GM19324 (cell line): ENCODE results near the gene RAET1L.
"Not testable (repeated sequence)": the region's sequence is repeated elsewhere in the genome, so short reads cannot be mapped to it uniquely, and the experiment has no call there.

Experiments used
- ATAC-seq: cut with Tn5 transposase; IDR thresholded peaks from one replicate; pipeline ENCODE4 v1.9.1; 2021; ENCODE audit warnings: mild to moderate bottlenecking, moderate library complexity; ENCODE audit not compliant: unreplicated experiment, low FRiP score

RAET1L gene

DNA sequence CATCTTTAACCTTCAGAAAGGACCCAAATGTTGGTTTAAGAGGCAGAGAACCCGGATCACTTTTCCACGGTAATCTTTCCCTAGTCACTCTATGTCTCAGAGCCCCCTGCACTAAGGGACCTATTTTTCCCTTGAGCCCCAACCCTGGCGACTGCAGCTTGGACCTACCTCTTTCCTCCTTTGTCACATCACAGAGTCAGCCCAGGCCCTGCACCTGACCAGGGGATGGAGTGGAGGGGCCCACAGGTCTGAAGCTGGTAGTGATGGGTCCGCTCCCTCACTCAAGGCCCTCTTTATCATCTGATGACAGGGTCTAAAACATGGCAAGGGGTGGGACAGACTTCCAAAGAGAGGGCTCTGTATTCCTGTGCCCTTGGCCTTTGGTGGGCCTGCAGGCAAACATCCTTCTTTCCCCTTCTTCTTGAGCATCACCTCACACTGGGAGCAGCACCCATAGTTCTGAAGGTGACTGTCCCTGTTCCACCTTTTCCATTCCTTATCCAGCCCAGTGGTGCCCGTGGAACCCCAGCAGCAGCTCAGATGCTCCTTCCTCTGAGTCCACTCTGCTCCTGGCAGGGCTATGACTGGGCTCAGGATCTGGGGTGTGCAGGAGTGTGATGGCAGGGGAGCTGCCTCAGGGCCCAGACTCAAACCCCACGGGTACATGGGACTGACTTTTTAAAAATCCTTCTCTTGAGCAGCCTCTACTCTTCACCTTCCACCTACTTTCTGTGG is 6.3 kb downstream of the RAET1L start:
- no peak for ATAC-seq

DNA sequence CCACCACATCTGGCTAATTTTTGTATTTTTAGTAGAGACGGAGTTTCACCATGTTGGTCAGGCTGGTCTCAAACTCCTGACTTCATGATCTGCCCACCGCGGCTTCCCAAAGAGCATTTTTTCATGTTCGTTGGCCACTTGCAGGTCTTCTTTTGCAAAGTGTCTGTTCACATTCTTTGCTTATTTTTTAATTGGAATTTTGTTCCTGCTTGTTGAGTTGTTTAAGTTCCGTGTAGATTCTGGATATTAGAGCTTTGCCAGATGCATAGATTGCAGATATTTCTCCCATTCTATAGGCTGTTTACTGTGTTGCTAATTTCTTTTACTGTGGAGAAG is 8.2 kb downstream of the RAET1L start:
- ATAC-seq, result not testable (repeated sequence)

DNA sequence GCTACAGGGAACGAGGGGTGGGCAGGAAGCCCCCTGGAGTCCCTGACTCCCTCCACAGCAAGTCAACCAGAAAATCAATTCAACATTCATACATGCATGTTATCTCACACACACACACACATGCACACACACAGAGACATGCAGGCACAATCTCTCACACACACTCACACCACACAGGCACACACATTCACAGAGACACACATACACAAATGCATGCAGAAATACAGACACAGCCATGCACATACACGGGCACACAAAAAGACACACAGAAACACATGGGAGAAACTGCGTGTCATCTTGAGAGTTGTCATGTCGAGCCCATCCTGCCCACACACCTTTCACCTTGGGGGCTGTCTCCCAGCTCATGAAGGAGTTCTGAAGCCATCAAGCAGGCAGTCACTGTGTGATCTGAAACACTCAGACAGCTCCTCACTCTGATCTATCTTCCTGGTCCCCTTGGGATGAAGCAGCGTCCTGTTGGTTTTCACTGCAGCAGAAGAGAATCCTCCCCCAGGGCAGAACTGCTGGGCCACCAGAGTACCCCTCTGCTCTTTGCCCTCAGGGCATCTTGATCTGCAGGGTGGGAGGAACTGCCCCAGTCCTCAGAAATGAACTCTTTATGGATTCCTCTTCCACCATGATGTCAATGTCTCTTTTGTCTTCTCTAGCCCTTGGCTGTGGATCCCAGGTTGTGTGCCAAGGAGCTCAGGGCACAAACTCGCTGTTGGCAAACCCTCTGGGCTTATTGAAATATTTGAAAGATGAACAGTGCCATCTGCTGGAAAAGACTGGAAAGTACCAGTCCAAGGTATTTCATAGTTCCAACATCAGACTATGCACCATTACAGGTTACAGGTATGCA is 8.8 kb downstream of the RAET1L start:
- ATAC-seq, result no peak

DNA sequence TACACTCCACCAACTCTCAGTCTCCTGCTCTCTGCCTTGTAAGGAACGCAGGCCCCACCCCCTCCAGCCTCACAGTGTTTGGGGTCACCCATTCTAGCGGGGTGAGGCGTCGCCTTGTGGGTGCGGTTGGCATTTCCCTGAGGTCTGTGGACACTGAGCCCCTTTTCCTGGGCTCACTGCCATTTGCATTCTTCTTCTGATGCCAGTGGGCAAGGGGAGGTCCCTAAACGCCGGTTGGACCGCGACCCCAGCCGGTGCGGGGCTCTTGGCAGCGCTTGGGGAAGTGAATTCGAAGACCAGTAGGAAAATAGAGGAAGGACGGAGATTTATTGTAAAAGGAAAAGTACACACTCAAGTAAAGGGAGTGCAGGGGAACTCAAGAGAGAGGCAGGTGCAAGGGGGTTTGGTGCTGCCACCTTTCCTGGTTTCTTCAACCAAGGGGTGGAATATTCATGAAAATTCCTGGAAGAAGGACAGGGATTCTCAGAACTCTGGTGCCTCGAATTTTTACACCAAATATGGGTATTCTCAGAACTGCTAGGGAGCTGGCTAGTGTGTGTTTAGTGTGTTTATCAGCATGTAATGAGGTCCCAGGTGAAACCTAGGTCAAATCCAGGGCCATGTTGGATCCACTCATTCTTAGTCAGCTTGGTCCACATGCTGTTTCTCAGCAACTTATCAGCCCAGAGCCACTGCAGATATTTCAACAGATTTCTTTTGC is 9.9 kb downstream of the RAET1L start:
- ATAC-seq, result not testable (repeated sequence)

DNA sequence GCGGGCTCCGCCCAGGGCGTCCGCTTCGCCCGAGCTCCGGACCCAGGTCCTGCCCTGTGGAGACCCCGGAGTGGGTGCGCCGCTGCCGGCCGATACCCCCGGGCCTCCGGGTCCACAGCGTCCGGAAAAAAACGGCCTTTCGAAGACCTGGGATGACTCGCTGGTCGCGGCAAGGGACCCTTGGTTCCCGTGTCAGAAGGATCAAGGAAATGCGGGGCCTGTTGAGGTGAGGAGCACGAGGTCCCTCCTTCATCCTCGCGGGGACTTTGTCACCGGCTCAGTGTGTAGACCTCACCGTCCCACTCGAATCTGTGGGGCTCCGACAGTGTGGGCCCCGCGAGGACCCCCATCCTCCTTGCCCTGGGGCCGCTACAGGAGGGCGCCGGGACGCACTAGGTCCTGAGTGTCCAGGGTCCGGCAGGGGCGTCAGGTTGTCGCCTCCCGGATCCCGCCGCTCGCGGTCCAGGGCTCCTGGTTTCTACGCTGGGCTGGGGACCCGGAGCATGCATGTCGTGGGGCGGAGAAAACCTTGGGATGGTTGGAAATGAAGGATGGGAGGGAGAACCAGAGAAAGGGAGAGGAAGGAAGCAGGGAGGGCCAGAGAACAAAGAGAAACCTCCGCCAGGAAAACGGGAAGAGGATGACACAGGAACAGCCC is 10.6 kb downstream of the RAET1L start:
- ATAC-seq, result not testable (repeated sequence)

DNA sequence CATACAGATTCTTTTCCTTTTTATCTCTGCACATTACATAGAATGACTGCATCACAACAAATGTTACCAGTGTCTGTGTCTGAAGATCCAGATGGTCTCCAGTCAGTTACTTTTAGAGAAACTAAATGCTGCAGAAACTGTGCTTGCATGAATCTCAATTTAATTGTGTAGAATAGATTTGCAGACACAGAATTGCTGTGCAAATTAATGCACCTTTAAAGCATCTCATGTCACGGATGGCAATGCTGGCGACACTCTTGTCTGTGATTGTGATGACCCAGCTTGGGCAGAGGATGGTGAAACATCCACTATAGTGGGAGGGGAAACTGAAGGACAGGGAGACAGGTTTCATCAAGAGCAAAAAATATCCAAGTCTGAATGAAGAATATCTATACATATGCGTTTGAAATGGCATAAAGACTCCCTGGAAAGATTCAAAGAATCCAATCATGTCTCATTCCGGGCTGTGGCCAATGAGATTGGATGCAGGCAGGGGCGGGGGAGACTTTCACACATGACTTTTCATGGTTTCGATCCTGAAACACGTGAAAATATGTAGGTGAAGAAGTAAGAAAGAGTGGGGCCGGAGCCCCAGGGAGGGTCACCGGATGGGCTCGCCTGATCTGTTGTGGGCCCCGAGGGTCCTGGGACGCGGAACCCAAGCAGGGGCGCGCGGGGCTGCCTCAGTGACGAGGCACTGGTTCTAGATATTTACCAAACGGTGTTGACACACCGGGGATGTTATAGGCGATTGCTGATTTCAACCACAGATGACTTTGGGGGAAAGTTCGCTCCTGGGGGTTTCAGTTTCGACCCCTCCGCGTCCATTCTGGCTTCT is 11.3 kb downstream of the RAET1L start:
- ATAC-seq, result not testable (repeated sequence)

DNA sequence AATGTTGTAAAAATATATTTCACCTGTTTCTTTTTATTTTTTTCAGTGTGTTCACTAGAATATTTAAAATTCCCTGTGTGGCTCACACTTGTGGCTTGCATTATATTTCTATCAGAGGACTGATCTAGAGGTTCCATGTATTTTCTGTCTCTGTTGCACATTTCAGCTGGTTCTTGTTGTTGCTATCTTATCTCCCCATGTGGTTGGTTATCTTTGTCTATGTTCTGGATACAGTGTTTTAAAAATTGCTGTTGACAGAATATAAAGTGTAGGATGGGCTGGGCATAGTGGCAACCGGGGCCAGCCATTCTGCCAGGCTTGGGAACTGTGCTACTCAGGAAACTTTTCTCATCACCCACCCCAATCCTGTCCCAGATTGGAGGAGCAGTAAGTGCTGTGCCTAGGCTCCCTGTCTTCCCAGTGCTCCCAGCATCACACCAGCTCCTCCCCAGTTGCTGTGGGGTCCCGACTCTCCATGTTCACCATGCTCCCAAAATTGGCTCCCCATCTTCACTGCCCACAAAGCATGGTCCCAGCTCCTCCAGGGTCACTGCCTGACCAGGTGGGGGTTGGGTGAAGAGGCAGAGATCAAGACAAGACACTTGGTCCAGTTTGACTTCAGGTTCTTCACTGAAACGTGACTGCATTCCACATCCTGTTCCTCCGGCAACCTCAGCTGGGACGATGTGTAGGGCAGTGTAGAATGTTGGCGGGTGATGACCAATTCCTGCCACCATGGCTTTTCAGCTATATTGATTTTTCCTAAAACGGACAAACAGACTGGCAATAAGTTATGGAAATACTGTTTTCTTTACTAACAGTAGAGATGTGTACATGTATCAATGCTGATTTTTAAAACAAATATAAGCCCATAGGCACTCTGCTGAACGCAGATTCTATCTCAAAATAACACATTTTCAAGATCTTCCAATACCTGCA is 12.2 kb downstream of the RAET1L start:
- ATAC-seq, result not testable (repeated sequence)

DNA sequence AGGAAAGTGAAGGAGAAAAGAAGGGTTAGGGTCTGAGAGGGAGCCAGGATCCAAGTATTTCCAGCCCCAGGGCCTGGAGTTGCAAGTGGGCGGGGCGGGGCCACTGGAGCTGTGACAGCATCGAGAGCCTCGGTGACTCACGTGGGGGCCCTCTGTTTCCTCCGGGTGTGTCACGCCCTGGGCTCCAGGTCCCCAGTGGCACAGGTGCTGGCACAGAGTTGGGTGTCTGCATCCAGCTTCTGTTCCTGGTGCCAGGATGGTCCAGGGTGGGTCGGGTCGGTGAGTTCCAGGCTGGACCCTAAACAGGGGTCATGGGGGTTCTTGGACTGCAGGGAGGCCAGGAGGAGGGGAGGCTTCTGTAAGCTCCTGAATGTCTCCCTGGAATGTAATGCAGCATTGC is 16.7 kb downstream of the RAET1L start:
- no peak for ATAC-seq

DNA sequence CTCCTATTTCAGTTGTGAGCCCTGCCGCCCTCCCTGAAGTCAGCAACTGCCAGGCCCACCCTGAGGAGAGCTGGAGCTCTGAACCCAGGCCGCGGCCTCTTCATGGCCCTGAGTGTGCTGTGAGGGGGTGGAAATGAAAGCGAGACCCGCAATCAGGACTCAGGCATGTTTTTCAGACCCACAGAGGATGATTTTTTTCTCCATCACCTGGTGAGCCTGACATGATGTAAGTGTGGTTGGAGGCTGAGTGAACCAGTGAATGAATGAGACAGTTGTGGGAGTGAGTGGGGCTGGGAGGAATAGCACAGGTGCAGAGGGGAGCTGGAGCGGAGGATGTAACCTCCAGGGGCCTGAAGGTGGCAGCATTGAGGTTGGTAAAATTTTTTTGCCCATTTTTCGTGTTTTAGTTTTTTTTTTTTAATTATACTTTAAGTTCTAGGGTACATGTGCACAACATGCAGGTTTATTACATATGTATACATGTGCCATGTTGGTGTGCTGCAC is 18.3 kb downstream of the RAET1L start:
- ATAC-seq, result no peak

DNA sequence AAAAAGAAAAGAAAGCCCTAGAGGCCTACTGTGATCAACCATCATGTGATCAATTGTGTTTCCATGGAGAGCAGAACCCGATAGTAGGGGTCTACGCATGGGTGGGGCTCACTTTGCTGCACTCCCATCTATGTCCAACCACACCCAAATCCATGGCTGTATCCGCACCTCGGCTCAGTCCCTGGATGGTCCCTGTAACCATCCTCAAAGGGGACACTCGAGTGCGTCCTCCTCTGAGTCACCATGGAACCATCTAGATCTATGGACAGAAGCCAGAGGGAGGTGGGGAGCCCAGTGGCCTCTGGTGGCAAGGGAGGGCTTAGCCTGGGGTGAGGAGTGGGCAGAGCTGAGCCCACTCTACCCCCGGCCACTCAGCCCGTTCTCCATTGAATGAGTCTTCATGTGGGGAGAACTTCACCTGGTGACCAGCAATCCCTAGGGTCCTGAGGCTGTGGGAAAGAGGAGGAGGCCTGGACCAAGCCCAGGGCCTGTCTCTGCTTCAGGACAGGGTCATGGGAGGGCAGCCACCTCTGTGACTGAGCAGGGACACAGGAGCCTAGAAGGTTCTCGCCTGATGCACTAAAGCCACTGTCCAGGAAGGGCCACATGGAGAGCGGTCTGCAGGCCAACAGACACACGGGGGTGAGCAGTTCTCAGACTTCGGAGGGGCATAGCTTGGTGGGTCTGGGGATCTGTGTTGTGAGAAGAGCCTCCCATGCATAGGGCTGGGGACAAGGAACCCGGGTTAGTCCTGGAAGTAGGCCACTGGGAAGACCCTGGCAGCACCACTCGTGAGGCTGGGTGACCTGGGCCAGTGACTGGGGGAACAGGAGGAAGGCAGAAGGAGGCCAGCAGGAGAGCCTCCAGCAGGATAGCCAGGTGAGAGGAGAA is 19.3 kb downstream of the RAET1L start:
- no peak for ATAC-seq

DNA sequence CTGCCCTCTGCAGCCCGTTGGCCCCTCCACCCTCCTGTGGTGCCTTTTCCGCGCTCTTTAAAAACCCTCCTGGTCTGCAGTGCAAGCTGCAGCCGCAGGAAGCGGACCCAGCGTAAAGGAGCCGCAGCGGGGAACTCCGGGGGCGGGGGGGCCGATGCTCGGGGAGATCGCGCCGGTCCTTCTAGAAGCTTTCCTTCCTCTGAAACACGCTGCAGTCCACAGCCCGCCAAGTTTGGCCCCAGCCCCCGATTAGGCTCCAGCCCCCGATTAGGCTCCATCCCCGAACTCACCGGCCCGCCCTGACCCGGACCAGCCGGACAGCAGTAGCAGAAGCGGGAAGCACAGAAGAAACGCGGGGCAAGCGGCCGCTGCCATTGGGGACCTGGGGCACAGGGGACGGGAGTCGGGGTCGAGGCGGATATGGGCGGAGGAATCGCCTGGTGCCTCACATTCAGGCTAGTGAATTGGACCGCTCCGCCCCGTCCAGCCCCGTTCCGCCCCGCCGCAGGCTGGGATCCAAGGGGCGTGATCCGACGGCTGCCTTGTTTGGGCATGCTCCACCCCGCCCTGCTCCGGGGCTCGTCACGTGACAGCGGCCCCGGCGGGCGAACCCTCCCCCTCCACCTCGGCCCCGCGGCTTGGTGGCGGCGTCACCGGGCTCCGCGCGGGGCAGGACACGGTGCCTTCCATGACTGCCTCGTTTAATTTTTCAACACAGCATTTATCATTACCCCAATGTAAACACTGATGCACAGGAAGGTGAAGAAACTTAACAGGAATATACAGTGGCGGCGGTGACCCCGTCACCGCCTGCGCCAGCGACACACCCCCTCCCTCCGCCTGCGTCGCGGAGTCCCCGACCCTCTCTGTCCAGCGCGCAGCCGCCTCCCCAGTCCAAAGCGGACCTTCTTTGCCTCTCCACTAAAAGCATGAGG is 20.3 kb downstream of the RAET1L start:
- ATAC-seq, result peak; percentile 72

DNA sequence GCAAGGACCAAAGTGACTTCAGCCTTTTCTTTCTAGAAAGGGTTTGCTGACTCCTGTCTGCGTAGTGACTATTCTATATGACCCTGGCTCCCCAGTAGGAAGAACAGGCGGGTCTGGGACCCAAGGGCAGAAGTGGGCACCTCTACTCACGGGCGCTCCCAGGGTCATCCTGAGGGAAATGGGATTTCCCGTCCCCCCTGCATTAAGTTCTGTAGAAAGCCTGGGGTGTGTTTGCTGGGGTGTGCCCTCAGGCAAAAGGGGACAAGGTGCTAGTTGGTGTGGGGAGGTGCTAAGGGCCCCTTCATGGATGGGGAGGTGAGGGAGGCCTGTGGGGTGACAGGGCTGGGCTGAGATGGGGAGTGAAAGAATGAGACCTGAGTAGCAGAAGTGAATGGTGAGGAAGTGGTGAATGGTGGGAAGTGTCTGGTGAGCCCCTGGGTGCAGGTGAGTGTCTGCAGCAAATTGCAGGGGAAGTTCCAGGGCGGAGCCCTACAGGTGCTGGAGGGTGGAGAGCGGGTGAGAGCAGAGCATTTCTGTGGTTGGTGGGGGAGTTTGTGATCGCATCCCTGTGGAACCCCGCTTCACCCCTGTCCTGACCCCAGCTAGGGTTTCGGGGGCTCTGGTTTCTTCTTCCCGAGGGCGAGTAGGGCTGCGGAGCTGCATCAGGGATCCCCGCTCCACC is 21.1 kb downstream of the RAET1L start:
- ATAC-seq, result peak; percentile 12

DNA sequence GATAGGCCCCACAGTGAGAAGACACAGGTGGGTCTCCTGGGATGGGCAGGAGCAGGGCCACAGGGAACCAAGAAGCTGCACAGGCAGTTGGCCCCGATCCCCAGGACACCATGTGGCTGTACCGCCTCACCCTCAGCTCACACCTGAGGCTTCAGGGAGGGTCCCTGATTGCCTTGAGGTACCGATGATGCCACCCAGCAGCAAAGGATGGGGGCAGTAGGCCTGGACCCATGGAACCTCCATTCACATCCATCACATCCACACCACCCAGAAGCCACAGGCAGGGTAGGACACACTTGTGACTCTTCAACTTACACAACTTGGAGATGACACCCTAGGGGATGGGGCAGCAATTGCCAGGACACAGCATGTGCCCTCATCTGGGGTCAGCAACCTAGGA is 21.7 kb downstream of the RAET1L start:
- not testable (repeated sequence) for ATAC-seq

DNA sequence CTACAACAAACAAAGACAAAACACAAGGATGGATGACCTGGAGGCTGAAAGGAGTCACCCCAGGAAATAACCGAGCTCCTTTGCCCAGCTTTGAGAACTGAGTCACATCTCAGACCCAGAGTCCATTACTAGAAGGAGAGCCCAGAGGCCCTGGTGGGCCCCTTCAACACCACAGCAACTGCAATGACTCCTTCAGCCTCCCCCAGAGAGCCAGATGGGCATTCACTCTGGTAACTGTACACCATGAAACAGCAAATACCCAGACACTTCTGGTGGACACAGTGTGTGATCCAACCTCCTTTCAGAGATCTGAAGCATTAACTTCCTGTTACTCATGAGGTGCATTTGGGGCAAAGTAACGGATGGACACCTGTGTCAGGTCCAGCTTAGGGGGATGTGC is 22.6 kb downstream of the RAET1L start:
- ATAC-seq, result no peak

DNA sequence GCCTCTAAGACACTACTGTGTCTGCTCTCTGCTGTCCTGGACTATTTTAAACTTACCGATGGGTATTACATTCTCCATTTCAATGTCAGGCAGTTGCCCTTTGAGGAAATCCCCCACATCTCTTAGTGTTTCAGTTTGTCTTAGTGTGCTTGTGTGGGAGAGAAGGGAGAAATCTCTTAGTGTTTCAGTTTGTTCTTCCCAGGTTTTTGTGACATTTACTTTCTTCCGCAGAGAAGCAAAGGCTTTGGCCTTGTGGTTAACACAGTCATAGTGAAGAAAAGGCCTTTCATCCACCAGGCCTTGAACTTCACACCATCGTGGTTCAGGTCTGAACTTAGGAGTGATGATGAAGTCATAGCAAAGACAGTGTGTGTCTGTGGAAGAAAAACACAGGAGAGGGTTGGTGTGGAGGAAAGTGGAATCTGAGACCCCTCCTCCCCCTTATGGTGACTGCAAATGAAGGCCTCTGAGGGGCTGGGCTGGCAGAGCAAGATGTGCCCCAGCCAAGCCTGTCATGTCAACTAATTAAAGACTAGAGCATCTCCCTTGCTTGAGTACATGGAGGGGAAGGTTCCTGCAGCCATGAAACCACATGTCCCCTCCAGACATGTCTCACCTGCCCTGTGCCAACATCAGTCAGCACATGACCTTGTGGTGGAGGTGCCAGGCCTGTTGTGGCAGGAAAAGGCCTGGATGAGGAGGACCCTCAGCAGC is 23.9 kb downstream of the RAET1L start:
- no peak for ATAC-seq
